ENCODE data around the gene TLE5.

The TLE5 gene

GRCh38 chr19:3062165-3063105 is at the start of gene TLE5:
Gene TLE5 (minus strand): TSS chr19:3062495. CDS start chr19:3062200, 295 bp downstream.
- peak; percentile 74 to 87 for DNase-seq

GRCh38 chr19:3111586-3112247 is 49.4 kb upstream of the TLE5 start:
- DNase-seq = no peak

- no peak for DNase-seq
Measured at GRCh38 chr19:3110126-3110825, 48.0 kb upstream of the TLE5 start.

GRCh38 chr19:3109491-3109890 is 47.2 kb upstream of the TLE5 start:
- DNase-seq = no peak

GRCh38 chr19:3108775-3109174 is 46.5 kb upstream of the TLE5 start:
- DNase-seq = peak; percentile 67 to 77

- no peak for DNase-seq
Measured at GRCh38 chr19:3107658-3108057, 45.4 kb upstream of the TLE5 start.

- no peak for DNase-seq
Measured at GRCh38 chr19:3106509-3107141, 44.3 kb upstream of the TLE5 start.

GRCh38 chr19:3105641-3106508 is 43.6 kb upstream of the TLE5 start:
- no peak for DNase-seq

GRCh38 chr19:3104708-3104983 is 42.4 kb upstream of the TLE5 start:
- DNase-seq = no peak

GRCh38 chr19:3102239-3103140 is 40.2 kb upstream of the TLE5 start:
- DNase-seq = no peak

- no peak for DNase-seq
Measured at GRCh38 chr19:3100747-3101730, 38.7 kb upstream of the TLE5 start.

GRCh38 chr19:3100331-3100730 is 38.0 kb upstream of the TLE5 start:
- no peak for DNase-seq

- no peak for DNase-seq
Measured at GRCh38 chr19:3099347-3100145, 37.3 kb upstream of the TLE5 start.

- peak; percentile 22 to 48 for DNase-seq
Measured at GRCh38 chr19:3098515-3099346, 36.4 kb upstream of the TLE5 start.

GRCh38 chr19:3098141-3098514 is 35.8 kb upstream of the TLE5 start:
- DNase-seq = no peak

- DNase-seq = no peak
Measured at GRCh38 chr19:3097442-3097871, 35.2 kb upstream of the TLE5 start.

- DNase-seq = no peak
Measured at GRCh38 chr19:3096902-3097326, 34.6 kb upstream of the TLE5 start.
